ENCODE measurements around the gene RNF208. TPM values are rescaled to one million over a fixed set of nuclear protein-coding genes. Genes with fewer than 3 reads are reported as not detected.
A peak's percentile ranks its signal among the peaks of the same experiment; 100 is the strongest.
"Not testable (repeated sequence)": the region's sequence is repeated elsewhere in the genome, so short reads cannot be mapped to it uniquely, and the experiment has no call there.

The RNF208 gene
- total and polyA plus RNA-seq, 9 of the 15 experiments (the other 6 are each of a cell fraction or from before 2014, with no cell fraction given) = 0.15 to 6.9 (median 0.50) TPM; not detected in 2

DNA sequence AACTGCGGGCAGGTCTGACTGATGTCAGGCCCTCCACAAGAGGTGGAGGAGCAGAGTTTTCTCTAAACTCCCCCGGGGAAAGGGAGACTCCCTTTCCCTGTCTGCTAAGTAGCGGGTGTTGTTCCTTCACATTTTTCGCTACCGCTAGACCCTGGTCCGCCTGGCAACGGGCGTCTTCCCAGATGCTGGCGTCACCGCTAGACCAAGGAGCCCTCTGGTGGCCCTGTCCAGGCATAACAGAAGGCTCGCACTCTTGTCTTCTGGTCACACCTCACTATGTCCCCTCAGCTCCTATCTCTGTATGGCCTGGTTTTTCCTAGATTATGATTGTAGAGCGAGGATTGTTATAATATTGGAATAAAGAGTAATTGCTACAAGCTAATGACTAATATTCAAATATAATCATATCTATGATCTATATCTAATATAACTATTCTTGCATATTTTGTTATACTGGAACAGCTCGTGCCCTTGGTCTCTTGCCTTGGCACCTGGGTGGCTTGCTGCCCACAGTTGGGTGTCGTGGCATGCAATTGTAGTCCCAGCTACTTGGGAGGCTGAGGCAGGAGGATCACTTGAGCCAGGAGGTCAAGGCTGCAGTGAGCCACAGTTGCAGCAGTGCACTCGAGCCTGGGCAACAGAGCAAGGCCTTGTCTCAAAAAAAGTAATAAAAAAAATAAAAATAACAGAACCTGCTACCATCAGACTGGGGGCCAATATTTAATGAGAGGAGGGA is 40.3 kb upstream of the RNF208 start (continued):
- TF ChIP-seq, protein P1, sequence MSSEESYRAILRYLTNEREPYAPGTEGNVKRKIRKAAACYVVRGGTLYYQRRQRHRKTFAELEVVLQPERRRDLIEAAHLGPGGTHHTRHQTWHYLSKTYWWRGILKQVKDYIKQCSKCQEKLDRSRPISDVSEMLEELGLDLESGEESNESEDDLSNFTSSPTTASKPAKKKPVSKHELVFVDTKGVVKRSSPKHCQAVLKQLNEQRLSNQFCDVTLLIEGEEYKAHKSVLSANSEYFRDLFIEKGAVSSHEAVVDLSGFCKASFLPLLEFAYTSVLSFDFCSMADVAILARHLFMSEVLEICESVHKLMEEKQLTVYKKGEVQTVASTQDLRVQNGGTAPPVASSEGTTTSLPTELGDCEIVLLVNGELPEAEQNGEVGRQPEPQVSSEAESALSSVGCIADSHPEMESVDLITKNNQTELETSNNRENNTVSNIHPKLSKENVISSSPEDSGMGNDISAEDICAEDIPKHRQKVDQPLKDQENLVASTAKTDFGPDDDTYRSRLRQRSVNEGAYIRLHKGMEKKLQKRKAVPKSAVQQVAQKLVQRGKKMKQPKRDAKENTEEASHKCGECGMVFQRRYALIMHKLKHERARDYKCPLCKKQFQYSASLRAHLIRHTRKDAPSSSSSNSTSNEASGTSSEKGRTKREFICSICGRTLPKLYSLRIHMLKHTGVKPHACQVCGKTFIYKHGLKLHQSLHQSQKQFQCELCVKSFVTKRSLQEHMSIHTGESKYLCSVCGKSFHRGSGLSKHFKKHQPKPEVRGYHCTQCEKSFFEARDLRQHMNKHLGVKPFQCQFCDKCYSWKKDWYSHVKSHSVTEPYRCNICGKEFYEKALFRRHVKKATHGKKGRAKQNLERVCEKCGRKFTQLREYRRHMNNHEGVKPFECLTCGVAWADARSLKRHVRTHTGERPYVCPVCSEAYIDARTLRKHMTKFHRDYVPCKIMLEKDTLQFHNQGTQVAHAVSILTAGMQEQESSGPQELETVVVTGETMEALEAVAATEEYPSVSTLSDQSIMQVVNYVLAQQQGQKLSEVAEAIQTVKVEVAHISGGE (CRISPR knock-in tag; IDR thresholded peaks at IDR 0.05) = 0 out of 6 replicates have a peak, but pooled peaks of 1 of the 3 experiments have one; percentile 39
- TF ChIP-seq RAD21 (CRISPR knock-in tag; conservative IDR thresholded peaks at IDR 0.05 in 1 of 2, IDR thresholded peaks at IDR 0.05 in 1 of 2) (peak; percentile 29 to 58; a peak in 3 of 4 replicates), CREB1 (CRISPR knock-in tag; IDR thresholded peaks at IDR 0.05) (0 out of 2 replicates have a peak, but pooled peaks have one; percentile 34), CTBP1 (IDR thresholded peaks at IDR 0.05; ENCODE audit: borderline replicate concordance) (0 out of 2 replicates have a peak, but pooled peaks have one; percentile 12)
- TF ChIP-seq, protein P2, sequence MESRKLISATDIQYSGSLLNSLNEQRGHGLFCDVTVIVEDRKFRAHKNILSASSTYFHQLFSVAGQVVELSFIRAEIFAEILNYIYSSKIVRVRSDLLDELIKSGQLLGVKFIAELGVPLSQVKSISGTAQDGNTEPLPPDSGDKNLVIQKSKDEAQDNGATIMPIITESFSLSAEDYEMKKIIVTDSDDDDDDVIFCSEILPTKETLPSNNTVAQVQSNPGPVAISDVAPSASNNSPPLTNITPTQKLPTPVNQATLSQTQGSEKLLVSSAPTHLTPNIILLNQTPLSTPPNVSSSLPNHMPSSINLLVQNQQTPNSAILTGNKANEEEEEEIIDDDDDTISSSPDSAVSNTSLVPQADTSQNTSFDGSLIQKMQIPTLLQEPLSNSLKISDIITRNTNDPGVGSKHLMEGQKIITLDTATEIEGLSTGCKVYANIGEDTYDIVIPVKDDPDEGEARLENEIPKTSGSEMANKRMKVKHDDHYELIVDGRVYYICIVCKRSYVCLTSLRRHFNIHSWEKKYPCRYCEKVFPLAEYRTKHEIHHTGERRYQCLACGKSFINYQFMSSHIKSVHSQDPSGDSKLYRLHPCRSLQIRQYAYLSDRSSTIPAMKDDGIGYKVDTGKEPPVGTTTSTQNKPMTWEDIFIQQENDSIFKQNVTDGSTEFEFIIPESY (CRISPR knock-in tag; IDR thresholded peaks at IDR 0.05) = peak; percentile 75
- TF ChIP-seq CREB1 (IDR thresholded peaks at IDR 0.05) = not testable (repeated sequence)

Measured in K562 (cell line).